ENCODE results near the gene DIDO1. TPM values are rescaled to one million over a fixed set of nuclear protein-coding genes. Genes with fewer than 3 reads are reported as not detected.
A peak's percentile ranks its signal among the peaks of the same experiment; 100 is the strongest.

DIDO1 gene
- total and polyA plus RNA-seq, 2 donors (not counting 1 experiment from before 2014, with no cell fraction given) = 57.6 to 124 TPM

- intact Hi-C loops (cut with micrococcal nuclease) = loop anchor here (5.0 kb wide), 1 partner anchor 35 kb away; the partner anchor contains the start of gene SLC17A9
- no peaks in the 10 kb centered on the region for H3K9me3 ChIP-seq (ENCODE audit: control extremely low read depth in 1 of 3, control insufficient read depth in 2 of 3, insufficient read depth in 1 of 3, low read length in 2 of 3)
- H3K4me1 ChIP-seq (ENCODE audit: control insufficient read depth in 2 of 2, insufficient read depth in 2 of 2, low read length in 2 of 2) = peaks cover 55% of the 10 kb centered on the region in 2 donors
- Mint-ChIP-seq H3K27me3 (no peaks in the 10 kb centered on the region), H3K4me1 (peaks cover 64% of the 10 kb centered on the region), H3K27ac (no peak overlapping the region), H3K4me3 (peak overlapping the region; percentile 68), H3K9me3 (ENCODE audit: insufficient read depth) (no peaks in the 10 kb centered on the region)
- ChIA-PET CTCF (interaction anchor here (1.0 to 4.4 kb wide), 4 partner anchors 9 to 56 kb away, joined by 4 to 22 read pairs (median 12); no protein-coding TSS in a partner anchor), POLR2A (interaction anchor here (1.7 kb wide), 1 partner anchor 10 kb away, joined by 6 read pairs; the partner anchor contains the start of gene DIDO1)
- WGBS (ENCODE audit: insufficient coverage) = 92% methylated on average over 10 of the region's 10 CpGs
- H3K27ac ChIP-seq (ENCODE audit: low read length in 2 of 2) = no peak overlapping the region
- ATAC-seq (ENCODE audit: low read depth) (no peak), DNase-seq (no peak)
- H3K9ac ChIP-seq (ENCODE audit: low read length) = no peak overlapping the region
- peaks cover 1 to 25% of the 10 kb centered on the region in 2 experiments for H3K36me3 ChIP-seq (replicated peaks in 1 of 2; ENCODE audit: control extremely low read depth in 1 of 2, control insufficient read depth in 1 of 2, extremely low read depth in 1 of 2, insufficient read depth in 2 of 2, low read length in 1 of 2)
- H4K20me1 ChIP-seq (ENCODE audit: control insufficient read depth, insufficient read depth, low read length, poor library complexity, severe bottlenecking) = peaks cover 99% of the 10 kb centered on the region
- no peak overlapping the region for H2AFZ ChIP-seq (ENCODE audit: insufficient read depth, low read depth, low read length, poor library complexity, severe bottlenecking)
- no peaks in the 10 kb centered on the region for H3K27me3 ChIP-seq (replicated peaks in 1 of 4; ENCODE audit: control extremely low read depth in 1 of 4, control insufficient read depth in 3 of 4, insufficient read depth in 4 of 4, low read length in 3 of 4)
- H3K4me3 ChIP-seq (ENCODE audit: control extremely low read depth in 1 of 5, extremely low read depth in 1 of 5, insufficient read depth in 1 of 5, low read depth in 2 of 5, low read length in 4 of 5) = no peak overlapping the region
- H3K4me2 ChIP-seq (replicated peaks; ENCODE audit: low read depth, low read length, poor library complexity, severe bottlenecking) = peak overlapping the region; percentile 62
- peaks cover 98% of the 10 kb centered on the region for H3K79me2 ChIP-seq (ENCODE audit: control insufficient read depth, insufficient read depth, low read length)
- TF ChIP-seq EZH2 (IDR thresholded peaks at IDR 0.05; ENCODE audit: borderline replicate concordance, insufficient read depth, low read depth, low read length, poor library complexity, severe bottlenecking) (no peak), CTCF (IDR thresholded peaks at IDR 0.05) (no peak)
Observed at GRCh38 chr20:62916703-62917476, 9.4 kb downstream of the DIDO1 start.

- intact Hi-C loops (cut with micrococcal nuclease) = loop anchor here (5.0 kb wide), 1 partner anchor 37 kb away; the partner anchor contains the start of gene SLC17A9
- Mint-ChIP-seq H3K27me3 (no peaks in the 10 kb centered on the region), H3K9me3 (ENCODE audit: insufficient read depth) (no peaks in the 10 kb centered on the region), H3K27ac (no peak overlapping the region), H3K4me1 (peaks cover 52% of the 10 kb centered on the region), H3K4me3 (peak overlapping the region; percentile 37)
- Histone ChIP-seq H3K9me3 (ENCODE audit: control extremely low read depth in 1 of 3, control insufficient read depth in 2 of 3, insufficient read depth in 1 of 3, low read length in 2 of 3) (no peaks in the 10 kb centered on the region), H3K4me1 (ENCODE audit: control insufficient read depth in 2 of 2, insufficient read depth in 2 of 2, low read length in 2 of 2) (peaks cover 40 to 42% of the 10 kb centered on the region in 2 donors), H3K36me3 (replicated peaks in 1 of 2; ENCODE audit: control extremely low read depth in 1 of 2, control insufficient read depth in 1 of 2, extremely low read depth in 1 of 2, insufficient read depth in 2 of 2, low read length in 1 of 2) (peaks cover 4 to 43% of the 10 kb centered on the region in 2 experiments), H3K4me2 (replicated peaks; ENCODE audit: low read depth, low read length, poor library complexity, severe bottlenecking) (no peak overlapping the region), H3K9ac (ENCODE audit: low read length) (no peak overlapping the region), H3K79me2 (ENCODE audit: control insufficient read depth, insufficient read depth, low read length) (peaks cover 99% of the 10 kb centered on the region), H3K27ac (ENCODE audit: low read length in 2 of 2) (no peak overlapping the region), H3K4me3 (ENCODE audit: control extremely low read depth in 1 of 5, extremely low read depth in 1 of 5, insufficient read depth in 1 of 5, low read depth in 2 of 5, low read length in 4 of 5) (no peak overlapping the region), H4K20me1 (ENCODE audit: control insufficient read depth, insufficient read depth, low read length, poor library complexity, severe bottlenecking) (peaks cover 99% of the 10 kb centered on the region), H3K27me3 (replicated peaks in 1 of 4; ENCODE audit: control extremely low read depth in 1 of 4, control insufficient read depth in 3 of 4, insufficient read depth in 4 of 4, low read length in 3 of 4) (no peaks in the 10 kb centered on the region), H2AFZ (ENCODE audit: insufficient read depth, low read depth, low read length, poor library complexity, severe bottlenecking) (no peak overlapping the region)
- TF ChIP-seq CTCF (IDR thresholded peaks at IDR 0.05) (no peak), EZH2 (IDR thresholded peaks at IDR 0.05; ENCODE audit: borderline replicate concordance, insufficient read depth, low read depth, low read length, poor library complexity, severe bottlenecking) (no peak)
- ChIA-PET POLR2A (no interaction called here), CTCF (interaction anchor here (4.4 kb wide), 1 partner anchor 7 kb away, joined by 22 read pairs; no protein-coding TSS in a partner anchor)
- 71% methylated on average over 7 of the region's 8 CpGs for WGBS (ENCODE audit: insufficient coverage)
- ATAC-seq (ENCODE audit: low read depth) (no peak), DNase-seq (no peak)
Observed at GRCh38 chr20:62914970-62915457, 11.3 kb downstream of the DIDO1 start.

Measured in B cell (primary cell).